HG02759 (cell line): ENCODE results near the gene SPAAR.
"Not testable (repeated sequence)": the region's sequence is repeated elsewhere in the genome, so short reads cannot be mapped to it uniquely, and the experiment has no call there.

ENCODE experiments used
- ATAC-seq: cut with Tn5 transposase; IDR thresholded peaks from one replicate; pipeline ENCODE4 v1.9.1; 2021; ENCODE audit warnings: mild to moderate bottlenecking, moderate library complexity; ENCODE audit not compliant: unreplicated experiment

SPAAR gene, protein sequence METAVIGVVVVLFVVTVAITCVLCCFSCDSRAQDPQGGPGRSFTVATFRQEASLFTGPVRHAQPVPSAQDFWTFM

DNA sequence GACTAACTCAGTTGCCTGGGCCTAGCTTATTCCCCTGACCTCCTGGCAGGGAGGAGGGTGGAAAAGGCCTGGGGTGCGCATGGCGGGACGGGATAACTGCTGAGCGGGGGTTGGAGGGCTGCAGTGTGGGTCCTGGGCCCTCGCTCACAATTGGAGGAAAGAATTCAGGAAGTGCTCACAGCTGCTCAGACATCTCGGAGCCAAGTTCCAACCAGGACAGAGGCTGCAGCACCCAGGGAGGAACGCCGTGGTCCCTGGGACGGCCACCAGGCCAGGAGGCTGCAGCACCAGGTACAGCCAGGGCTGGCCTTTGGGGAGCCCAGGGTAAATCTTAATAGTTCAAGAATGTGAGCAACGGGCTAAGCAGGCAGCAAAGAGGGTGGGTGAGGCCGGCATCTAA is at the start of gene SPAAR:
TSS of gene SPAAR (plus strand) at position 217 of the 400 bp plus-strand sequence. CDS start 974 bp downstream, outside the sequence.
- ATAC-seq, result no peak

DNA sequence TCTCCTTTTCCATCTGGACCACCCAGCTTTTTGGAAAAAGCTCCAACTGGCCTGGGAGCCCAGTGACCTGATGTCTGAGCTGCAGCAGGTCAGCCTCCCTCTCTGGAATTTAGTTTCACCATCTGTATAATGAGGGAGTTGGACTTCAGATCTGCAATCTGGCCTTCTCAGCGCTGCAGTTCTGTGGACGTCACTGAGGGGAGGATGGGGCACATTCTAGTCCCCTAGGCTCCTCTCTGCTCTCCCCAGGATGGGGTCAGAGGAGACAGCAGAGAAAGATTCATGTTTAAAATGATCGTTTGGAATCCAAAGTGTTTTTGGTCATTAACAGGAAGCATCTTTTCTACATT is 49.3 kb upstream of the SPAAR start:
- ATAC-seq, result no peak

DNA sequence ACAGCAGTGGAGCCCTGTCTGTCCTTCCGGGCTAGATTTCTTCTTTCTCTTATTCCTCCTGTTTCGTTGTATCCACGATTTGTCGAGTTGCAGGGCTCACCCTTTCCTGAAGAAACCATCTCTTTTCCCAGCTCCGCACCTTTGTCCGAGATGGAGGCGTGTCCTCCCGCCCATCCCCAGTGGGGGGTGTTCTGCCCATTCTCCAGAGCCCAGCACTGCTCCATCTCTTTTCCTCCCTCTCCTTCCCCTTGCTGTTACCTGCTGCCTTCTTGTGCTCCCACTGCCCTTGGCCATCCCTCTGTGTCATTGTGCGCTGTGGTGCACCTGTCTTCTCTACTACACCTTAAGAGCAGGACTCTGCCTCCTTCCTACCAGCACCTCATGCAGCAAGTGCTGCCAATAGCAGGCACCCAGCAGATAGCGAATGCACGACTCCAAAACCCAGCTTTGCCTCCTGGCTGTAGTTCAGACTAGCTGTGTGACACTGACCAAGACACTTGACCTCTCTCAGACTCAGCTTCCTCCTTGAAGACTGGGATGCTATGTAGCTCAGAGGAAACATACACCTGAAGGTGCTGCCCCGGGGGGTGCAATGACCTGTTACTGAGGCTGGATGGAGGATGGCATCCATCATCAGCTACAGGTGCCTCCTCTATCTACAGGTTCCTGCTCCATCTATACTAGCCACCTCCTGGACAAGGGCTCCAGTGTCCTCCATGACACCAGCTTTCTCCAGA is 48.0 kb upstream of the SPAAR start:
- ATAC-seq, result no peak

DNA sequence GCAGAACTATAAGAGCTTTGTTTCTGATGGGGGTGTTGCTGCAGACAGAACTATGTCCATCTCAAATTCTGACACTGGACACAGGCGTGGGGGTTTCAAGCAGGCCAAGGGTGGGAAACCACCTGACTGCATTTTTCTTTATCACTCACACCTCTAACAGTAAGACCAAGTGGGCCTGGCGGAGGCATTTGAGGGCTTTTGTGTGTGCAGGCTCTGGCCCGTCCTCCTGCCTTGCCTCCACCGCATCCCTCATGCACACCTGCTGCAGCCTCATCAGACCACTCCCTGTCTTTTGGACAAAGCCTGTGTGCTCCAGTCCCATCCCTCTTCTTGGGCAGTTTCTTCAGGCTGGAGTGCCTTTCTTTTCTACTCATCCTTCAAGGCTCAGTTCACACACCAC is 47.0 kb upstream of the SPAAR start:
- ATAC-seq, result no peak

DNA sequence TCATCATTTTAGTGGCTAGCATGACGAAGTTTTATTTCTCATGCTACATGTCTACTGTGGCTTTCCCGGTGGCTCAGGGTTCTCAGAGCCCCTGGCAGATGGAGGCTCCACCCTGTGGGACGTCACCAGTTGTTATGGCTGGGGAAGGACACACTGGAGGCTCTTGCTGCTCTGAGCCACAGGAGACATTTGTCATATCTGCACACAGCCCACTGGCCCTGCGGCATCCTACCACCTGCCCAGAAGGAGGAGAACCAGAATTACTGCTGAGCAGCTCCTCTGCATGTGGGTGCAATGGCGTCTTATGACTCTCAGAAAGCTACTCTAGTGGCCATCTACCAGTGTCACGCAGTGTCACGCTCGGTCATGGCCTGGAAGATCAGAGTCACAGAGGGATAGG is 45.7 kb upstream of the SPAAR start:
- no peak for ATAC-seq

DNA sequence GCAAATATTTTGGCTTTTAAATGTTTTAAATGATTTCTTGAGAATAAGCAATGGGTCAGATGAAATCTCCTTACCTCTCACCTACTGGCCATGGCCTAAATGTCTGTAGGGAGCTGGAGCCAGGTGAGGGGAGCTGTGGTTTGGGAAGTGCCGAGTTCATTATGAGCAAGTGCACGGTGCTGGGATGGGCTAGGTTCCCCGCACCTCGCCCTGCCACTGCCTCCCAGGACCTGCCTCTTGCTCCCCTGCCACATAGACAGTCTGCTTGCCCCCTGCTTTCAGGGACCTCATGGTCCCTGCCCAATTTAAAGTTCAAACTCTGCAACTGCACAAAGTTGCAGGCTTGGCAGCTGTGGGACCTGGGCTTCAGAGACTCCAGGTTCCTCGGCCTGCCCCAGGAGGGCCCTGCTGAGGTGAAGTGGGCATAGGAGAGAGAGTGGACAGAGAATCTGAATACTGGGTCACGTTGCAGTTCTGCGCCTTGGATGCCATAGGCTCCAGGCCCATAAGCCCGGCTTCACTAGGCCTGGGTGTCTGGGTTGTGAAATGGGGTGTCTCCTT is 44.5 kb upstream of the SPAAR start:
- ATAC-seq, result no peak

DNA sequence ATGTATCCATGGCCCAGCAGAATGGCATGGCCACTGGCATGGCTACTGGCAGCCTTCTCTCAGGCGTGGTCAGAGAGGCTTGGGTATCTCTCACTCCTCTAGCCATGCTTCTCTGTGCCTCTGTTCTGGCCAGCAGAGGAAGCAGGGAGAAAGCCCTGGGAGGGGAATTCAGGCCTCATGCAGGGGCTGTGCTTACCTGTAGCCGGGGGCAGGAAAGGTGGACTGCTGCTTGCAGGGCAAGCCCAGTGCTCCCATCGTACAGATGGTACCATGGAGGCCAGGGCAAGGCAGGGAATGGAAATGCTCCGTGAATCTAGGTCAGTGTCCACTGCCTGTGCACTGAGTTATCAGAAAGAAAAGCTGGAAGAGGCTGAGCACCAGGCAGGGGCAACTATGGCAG is 41.8 kb upstream of the SPAAR start:
- no peak for ATAC-seq

DNA sequence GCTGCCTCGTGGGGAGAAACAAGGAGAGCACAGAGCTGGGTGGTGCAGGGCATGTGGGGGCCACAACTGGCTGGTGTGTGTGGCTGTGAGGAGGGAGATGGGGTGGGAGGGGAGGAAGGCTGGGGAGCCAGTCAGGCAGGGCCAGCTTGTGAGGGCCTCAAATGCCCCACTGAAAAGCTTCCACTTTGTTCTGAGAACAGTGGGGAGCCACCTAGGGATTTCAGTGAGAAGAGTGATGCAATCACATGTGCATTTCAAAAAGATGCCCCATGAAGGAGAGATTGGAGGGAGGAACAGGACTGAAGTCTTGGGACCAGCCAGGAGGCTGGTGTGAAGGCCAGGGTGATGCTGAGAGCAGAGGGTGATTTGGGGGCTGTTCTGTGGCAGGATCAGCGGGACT is 40.4 kb upstream of the SPAAR start:
- no peak for ATAC-seq

DNA sequence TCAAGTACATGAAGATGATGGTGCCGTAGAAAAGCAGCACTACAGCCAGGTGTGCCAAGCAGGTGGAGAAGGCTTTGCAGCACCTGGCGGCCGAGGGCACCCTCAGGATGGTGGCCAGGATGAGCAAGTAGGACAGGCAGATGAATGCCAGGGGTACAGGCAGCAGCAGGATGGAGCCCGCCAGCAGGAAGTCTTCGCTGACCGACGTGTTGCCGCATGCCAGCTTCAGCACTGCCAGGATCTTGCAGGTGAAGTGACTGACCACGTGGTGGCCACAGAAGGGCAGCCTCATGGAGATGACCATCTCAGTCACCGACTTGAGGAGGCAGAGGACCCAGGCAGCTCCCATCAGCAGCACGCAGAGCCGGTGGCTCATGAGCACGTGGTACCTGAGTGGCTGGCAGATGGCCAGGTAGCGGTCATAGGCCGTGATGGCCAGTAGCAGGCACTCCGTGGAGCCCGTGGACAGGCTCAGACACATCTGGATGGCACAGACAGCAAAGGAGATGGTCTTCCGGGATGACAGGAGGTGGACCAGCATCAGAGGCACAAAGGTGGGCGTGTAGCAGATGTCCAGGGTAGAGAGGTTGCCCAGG is 39.6 kb upstream of the SPAAR start:
- ATAC-seq, result no peak

DNA sequence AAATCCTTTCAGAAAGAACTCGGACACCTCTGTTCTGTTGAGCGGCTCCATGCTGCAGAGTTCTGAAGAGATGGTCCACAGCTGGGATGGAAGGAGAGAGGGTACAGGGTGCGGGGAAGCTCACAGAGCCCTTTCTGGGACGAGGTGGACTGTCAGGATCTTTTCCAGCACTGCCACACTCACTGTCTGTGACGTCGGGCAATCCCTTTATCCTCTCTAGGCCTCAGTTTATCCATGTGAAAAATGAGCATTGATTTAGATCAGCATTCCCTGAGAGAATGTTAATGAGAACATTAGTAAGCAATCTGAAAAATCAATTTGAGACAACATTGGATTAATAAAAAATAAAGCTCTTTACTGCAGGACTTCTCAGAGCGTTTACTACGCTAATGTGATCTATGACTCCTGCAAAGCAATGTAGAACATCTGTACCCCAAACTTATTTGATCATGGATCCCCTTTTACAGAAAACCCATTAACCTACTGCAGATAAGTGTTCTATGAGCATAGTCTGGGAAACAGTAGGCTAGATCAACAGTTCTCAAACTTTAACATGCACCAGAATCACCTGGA is 38.9 kb upstream of the SPAAR start, which contains the start of gene OR13J1:
TSS of gene OR13J1 (minus strand) at position 51 of the 573 bp plus-strand sequence. CDS start at position 51, 0 bp downstream.
- no peak for ATAC-seq

DNA sequence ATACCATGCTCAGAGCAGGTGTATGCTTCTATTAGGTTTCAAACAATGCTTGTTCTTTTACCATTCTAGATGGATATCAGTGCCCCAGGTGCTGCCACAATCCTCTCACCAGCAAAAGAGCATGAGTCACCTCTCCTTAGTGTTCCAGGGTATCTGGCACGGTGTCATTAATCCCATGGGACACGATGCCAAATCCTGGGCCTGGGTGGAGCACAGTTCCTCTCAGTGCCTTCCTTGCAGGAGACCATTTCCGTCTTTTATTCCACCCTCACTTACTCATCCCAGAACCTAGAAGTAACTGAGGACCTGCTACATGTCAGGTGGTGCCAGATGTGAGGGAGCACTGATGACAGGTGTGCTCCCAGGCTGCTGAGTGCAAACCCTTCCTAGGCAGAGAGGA is 37.7 kb upstream of the SPAAR start:
- no peak for ATAC-seq

DNA sequence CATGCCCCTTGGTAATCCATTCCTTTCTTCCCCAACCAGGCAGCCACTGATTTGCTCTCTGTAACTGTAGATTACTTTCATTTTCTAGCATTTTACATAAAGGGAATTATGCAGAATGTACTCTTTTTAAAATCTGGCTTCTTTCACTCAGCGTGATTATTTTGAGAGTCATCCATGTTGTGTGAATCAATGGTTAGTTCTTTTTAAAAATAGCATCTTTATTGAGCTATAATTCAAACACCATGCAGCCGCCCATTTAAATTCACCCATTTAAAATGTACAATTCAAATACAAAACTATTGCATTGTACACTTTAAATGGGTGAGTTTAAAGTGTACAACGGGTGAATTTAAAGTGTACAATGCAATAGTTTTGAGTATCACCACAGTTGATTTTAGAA is 36.8 kb upstream of the SPAAR start:
- ATAC-seq, result no peak

DNA sequence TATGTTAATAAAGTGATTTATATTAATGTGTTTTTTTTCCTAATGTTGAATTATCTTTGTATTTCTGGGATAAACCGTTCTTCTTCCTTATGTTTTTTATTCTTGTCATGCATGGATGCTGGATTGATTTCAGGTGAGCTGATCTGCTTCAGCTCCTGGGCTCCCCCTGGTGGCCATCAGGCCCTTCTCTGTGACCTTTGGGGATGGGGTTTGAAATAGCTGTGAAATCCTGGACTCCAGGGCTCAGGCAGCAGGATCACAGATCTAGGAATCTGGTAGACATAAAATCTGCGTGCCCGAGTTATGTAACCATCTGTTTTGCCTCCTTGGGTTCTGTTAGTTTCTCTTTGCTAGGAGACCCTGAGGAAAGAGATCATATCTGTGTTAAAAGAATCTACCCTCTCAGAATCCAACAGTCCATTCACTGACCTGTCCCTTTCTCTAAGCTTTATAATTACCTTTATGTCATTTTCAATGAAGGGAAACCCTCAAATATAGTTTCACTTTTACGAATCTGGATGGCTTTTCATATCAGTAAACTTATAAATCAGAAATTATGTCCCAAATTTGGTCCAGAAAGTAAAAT is 26.9 kb upstream of the SPAAR start:
- ATAC-seq, result no peak

DNA sequence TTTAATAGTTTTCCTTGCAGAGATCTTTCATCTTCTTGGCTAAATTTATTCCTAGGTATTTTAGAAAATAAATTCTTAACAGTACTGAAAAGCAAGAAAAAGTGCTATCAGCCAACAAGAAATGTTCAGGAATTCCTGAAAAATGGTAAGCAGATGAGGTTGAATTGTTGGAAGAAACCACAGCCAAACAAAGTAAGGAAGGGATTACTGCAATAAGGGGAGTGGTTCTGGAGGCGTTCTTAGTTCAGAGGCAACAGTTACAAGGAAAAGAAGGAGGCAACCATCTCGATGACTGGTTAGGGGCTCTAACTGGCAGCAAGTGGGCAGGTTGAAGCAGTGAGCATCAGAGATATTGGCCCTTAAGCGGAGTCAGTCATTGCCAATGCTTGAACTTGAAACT is 26.3 kb upstream of the SPAAR start:
- ATAC-seq, result no peak

DNA sequence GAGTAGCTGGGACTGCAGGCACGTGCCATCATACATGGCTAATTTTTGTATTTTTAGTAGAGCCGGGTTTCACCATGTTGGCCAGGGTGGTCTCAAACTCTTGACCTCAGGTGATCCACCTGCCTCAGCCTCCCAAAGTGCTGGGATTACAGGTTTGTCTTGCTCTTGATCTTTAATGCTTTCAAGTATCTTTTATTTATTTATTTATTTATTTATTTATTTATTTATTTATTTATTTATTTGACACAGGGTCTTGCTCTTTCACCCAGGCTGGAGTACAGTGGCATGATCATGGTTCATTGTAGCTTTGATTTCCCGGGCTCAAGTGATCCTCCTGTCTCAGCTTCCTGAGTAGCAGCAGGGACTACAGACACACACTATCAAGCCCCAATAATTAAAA is 24.4 kb upstream of the SPAAR start:
- ATAC-seq, result not testable (repeated sequence)

DNA sequence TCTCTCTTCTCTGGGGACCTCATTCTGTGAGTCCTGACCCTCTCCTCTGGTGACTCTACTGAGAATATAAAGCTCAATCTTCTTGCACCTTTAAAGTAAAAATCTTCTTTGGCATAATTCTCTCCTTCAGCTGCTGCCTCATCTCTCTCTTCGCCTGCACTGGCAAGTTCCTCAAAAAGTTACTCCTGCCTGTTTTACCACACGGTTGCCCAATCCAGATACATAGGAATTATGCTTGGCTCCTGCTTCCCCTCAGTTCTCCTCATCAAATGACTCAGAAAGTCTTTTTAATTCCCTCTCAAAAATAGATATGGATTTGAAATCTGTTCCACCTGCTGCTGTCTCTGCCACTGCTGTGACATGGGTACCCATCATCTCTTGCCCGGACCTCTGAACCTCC is 17.6 kb upstream of the SPAAR start:
- ATAC-seq, result no peak

DNA sequence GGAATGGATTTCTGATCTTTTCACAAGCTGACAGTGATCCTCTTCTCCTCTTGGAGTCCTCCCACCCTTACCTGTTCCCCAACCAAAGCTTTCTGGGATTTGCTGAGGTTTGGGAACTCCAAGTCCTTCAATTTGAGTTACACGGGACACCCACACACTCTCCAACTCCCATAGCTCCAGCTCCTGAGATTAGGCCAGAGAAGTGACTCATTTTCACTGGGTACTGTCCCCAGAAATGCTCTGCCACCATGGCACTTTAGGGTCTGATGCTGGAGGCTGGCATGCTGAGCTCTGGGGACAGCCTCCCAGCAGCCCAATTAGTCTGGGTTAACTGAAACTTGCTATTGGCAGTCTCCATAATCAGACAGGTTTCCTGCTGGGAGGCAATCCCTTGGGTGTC is 17.2 kb upstream of the SPAAR start:
- no peak for ATAC-seq

DNA sequence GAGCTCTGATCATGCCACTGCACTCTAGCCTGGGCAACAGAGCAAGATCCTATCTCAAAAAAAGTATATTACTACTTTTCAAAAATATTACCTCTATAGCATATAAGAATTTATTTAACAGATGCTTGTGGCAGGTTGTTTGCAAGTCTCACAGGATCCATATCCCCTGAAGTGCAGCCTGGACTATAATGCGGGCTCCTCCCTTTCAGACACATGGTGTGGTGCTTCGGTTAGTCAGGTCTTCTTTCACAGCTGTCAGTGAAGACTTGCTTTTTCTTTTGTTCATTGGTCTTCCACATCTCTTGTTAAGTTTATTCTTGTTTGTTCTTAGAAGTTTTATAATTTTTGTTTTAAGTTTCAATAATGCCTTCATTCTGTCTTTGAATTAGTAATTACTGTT is 12.7 kb upstream of the SPAAR start:
- ATAC-seq, result no peak

DNA sequence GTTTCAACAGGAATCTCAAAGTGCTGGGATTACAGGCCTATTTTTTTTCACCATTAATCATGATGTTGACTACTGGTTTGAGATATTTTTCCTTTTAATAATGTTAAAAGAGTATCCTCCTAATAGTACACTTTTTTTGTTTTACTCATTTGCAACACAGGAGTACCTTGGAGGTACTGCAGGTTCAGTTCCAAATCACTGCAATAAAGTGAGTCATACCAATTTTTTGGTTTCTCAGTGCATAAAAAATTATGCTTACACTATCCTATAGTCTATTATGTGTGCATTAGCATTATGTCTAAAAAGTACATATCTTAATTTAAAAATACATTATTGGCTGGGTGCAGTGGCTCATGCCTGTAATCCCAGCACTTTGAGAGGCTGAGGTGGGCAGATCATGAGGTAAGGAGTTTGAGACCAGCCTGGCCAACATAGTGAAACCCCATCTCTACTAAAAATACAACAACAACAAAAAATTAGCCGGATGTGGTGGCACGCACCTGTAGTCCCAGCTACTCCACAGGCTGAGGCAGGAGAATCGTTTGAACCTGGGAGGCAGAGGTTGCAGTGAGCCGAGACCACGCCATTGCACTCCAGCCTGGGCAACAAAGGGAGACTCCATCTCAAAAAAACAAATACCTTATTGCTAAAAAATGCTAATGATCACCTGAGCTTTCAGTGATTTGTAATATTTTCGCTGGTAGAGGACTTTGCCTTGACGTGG is 11.8 kb upstream of the SPAAR start:
- not testable (repeated sequence) for ATAC-seq

DNA sequence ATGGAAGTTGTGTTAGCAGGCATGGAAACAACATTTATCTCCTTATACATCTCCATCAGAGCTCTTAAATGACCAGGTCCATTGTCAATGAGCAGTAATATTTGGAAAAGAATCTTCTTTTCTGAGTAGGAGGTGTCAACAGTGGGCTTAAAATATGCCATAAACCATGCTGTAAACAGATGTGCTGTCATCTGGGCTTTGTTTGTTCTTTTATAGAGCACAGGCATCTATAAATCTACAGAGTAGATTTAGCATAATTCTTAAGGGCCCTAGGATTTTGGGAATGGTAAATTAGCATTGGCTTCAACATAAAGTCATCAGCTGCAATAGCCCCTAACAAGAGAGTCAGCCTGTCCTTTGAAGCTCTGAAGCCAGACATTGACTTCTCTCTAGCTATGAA is 11.0 kb upstream of the SPAAR start:
- no peak for ATAC-seq

DNA sequence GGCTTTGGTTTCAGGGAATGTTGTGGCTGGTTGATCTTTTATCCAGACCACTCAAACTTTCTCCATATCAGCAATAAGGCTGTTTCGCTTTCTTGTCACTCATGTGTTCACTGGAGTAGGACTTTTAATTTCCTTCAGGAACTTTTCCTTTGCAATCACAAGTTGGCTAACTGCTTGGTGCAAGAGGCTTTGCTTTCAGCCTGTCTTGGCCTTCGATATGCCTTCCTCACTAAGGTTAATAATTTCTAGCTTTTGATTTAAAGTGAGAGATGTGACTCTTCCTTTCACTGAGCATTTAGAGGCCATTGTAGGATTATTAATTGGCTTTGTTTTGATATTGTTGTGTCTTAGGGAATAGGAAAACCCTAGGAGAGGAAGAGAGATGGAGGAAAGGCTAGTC is 10.3 kb upstream of the SPAAR start:
- ATAC-seq, result no peak
